ENCODE data around the gene FKBP8.
"Not testable (repeated sequence)": the region's sequence is repeated elsewhere in the genome, so short reads cannot be mapped to it uniquely, and the experiment has no call there.

FKBP8 gene

DNA sequence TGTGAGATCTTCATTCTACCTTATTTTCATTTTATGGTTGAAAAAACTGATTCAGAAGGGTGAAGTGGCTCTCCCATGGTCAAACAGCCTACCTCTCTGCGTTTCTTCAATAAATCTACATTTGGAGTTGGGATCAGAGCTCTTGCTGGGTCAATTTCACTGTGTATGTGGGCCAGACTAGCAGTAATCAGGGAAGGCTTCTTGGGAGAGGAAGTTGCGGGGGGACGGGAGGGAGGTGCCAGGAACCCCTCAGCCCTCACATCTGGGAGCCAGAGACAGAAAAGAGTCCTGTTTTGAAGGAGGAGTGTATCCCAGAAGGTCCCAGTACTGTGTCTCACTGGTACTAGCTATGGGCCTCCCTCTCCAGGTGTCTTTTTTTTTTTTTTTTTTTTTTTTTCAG lies 15.2 kb upstream of the FKBP8 start:
- no peak for DNase-seq (ENCODE audit: low read depth)

DNA sequence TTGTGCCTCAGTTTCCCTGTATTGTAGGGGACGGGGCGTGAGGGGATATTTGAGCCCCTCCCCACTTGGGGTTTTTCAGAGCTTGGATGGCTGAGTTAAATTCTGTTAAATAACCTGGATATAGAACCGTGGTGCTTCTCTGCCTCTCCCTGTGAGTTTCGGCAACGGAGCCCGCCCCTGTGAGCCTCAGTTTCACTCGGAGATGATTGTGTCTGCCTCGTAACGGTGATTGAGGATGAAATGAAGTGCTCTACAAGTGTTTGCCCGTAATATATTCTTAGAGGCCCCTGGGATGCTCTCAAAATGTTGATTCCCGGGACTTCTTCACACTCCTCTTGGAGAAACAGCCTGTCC lies 14.8 kb upstream of the FKBP8 start:
- DNase-seq (ENCODE audit: low read depth): no peak

DNA sequence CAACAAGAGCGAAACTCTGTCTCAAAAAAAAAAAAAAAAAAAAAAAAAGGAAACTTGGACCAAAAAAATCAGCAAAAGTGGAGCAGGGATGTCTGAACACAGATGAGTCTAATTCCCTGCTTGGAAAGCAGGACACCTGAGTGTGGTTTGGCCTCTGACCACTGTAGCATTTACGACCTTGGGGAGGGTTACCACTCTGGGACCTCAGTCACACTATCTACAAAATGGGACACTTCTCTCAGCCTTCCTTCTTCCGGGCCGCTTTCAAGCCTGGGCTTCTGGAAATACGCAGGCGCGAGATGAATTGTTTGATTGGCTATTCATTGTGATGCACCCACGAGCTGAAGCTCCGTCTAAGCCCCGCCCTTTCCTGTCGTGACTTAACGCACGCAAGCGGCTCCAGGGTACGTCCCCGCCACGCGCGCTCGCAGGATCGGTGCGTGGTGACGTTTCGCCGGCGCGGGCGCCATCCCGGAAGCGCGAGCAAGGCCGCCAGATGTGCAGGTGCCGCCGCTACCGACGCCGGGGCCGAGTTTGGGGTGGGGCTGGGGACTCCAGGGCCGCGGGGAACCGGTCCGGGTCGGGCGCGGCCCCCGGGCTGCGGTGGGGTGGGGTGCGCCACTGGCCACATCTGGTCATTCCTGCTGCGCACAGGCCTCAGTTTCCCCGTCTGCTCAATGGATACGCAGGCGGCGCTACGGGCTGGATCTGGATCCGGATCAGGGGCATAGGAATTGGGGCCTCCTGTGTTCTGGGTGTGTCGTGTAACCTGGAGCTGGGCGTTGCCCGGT lies 14.2 kb upstream of the FKBP8 start, which contains the start of gene KXD1:
Gene KXD1, plus strand, starts transcription at position 460 of the 791 bp plus-strand sequence. CDS start 4,187 bp downstream, outside the sequence.
- peak; percentile 98 for DNase-seq (ENCODE audit: low read depth)

DNA sequence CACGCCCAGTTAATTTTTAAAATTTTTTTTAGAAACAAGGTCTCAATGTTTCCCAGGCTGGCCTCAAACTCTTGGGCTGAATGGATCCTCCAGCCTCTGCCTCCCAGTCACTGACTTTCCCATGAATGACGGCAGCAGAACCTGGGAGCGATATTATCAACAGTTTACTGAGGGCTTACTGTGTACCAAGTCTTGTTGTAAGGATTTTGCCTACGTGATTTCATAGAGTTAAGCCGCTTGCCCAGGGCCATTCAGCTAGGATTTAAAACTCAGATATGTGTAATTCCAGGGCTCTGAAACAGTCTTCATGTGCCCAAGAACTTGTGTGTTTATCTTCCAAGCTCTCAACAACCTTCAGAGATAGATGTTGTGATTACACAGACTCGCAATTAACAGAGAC lies 8.3 kb upstream of the FKBP8 start:
- DNase-seq (ENCODE audit: low read depth): no peak

DNA sequence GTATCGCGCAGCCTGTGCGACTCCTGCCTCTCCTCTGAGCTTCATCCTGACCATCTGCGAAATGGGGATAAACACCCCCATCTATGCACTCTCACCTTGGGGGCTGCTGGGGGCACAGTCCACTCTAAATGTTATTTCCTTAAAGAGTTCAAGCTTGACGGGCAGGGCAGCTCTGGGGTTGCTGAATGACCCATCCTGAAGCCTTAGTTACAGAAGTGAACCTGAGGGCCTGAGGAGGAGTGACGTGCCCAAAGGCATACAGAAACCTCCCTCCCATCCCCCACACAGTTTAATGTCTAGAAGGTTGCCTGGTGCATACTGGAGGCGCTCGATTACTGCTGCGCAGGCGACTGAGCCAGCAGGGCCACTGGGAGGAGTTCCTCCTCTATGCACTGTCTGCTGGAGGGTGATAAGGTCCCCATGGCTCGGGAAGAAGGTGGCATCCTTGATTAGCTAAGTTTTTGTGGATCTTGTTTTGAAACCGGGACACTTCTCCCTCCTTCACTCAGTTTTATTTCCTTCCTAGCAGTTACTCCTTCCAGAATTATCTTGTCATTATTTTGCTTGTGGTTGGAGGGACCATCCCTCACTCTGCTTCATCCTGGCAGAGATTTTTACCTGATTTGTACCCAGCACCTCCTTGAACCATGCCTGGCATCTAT lies 572 bp upstream of the FKBP8 start:
- DNase-seq (ENCODE audit: low read depth): peak; percentile 48

DNA sequence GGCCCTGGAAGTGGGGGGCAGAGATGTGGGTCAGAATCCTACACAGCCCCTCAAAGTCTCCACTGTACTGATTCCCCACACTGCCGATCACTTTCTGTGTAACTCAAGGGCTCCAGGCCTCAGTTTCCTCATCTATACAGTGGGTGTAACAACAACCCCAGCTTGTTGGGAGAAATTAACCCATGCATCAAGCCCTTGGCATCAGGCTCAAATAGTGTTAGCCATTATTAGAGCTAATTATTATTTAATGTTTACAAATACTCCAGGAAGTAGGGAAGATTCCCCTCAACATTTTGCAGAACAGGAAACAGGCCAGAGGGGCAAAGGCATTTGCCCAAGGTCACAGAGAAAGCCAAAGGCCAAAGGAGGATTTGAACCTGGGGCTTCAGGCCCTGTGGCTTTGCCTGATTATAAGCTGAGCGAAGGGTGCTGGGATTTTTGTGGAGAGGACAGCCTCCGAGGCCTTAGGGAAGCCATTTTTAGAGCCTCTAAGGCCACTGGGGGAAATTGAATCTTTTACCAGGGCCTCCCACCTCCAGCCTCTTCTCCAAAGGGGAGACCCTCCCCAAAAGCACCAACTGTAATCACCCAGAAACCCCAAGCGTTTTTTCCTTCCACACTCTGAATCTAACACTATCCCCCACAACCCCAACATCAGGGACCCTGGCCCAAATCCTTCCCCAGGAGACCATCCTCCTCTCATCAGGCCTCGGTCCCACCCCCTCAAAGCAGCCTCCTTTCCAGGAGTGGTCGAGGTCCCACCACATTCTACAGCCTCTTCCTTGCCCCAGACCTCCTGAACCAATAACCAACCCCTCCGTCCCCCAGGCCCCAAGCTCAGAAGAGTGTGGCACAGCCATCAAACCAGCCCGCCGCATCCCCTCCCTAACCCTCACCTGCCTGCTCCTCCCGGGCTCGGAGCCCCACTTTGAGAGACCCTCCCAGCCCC lies 1.1 kb downstream of the FKBP8 start:
- DNase-seq (ENCODE audit: low read depth): no peak

DNA sequence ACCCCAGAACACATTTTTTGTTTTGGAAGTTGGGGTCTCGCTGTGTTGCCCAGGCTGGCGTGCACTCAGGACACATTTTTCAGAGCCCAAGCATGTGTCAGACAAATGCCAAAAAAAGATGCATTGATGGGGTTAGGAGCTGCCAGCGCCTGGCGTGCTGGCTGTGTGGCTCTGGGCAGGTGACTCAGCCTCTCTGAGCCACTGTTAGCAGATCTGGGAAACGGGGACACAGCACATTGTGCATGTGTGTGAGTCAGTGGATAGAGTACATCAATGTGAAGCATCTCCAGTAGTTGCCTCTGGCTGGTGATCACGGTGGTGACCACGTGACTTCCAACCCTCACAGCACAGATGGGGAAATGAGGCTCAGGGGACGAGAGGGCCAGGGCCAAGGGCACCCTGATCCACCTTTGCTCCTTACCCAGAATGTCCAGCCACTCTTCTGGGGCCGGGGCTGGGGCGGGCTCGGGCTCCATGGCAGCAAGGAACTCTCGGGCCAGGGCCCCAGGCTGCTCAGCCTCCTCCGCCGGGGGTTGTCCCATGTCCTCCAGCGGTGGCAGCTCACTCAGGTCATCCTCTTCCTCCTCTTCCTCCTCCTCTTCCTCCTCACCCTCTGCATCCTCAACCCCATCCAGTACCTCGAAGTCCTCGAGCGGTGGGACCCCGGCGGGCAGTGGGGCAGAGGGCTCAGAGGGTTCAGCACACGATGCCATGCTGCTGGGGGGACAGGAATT lies 1.9 kb downstream of the FKBP8 start:
- DNase-seq (ENCODE audit: low read depth): no peak

DNA sequence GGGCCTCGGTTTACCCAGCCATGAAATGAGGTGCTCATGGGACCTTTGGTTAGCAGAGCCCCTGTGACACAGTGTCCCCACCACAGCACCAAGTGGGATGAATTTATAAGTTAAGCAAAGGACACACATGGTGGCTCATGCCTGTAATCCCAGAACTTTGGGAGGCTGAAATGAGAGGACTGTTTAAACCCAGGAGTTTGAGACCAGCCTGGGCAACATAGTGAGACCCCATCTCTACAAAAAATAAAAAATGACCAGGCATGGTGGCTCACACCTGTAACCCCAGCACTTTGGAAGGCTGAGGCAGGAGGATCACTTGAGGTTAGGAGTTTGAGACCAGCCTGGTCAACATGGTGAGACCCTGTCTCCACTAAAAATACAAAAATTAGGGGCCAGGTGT lies 3.2 kb downstream of the FKBP8 start:
- not testable (repeated sequence) for DNase-seq (ENCODE audit: low read depth)

DNA sequence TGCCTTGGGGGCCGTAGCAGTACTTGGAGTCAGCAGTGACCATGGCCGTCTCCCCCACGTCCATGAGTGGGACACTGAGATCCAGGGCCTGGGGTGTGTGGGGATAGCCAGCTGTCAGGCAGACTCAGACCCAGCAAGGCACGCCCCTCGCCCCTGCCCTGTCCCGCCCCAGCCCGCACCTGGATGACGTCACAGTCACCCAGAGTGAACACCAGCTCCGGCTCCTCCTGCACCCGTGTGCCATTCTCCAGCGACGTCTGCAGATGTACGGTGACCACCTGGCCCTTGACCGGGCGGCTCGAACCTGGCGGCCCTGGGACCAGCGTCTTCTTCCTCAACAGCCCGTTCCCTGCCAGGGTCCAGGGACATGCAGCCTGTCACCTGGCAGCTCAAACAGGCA lies 4.0 kb downstream of the FKBP8 start:
- no peak for DNase-seq (ENCODE audit: low read depth)

DNA sequence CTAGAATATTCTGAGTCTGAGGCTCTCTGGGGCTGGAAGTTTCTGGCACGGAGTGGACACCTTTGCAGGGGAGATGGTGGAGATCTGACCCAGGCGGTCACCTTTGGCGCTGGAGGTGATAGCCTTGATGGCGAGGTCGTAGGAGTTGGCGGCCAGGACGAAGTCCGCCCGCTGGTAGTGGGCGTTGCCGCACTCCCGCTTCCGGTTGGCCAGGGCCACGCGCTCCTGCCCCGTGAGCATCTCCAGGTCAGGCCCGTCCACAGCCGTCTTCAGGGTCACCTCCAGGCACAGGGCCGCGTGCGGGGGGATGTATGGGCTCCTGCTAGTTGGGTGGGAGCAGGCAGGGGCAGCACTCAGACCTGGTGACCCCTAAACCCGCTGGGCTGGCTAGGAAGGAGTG lies 5.3 kb downstream of the FKBP8 start:
- DNase-seq (ENCODE audit: low read depth): no peak

DNA sequence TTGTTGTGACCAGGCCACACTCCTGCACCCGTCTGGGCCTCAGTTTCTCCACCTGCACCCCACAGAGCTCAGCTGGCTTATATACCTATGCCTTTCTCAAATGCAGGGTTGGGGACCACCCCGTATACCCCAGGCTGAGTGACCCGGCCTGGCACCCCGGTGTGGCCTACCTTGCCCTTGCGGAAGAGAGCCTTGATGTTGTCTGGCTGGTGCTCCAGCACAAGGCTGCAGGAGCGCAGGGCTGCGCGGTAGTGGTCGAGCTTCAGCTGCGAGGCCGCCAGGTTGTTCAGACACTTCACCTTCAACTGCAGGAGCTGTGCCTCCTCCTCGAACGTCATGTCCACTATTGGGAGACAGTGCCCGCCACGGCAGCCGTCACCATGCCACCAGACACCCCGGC lies 5.9 kb downstream of the FKBP8 start:
- no peak for DNase-seq (ENCODE audit: low read depth)

DNA sequence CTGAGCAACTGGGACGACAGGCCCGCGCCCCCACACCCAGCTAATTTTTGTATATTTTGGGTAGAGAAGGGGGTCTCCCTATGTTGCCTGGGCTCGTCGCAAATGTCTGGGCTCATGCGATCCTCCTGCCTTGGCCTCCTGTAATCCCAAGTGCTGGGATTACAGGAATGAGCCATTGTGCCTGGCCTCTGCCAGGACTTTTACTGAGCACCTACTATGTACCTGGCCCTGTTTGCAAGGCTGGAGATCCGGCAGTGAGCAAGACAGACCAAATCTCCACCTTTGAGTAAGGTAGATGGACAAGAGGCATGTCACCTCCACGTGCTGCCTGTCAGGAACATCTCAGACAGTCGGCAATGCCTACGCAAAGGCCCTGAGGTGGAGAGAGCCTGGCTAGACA lies 6.9 kb downstream of the FKBP8 start:
- DNase-seq (ENCODE audit: low read depth): no peak

DNA sequence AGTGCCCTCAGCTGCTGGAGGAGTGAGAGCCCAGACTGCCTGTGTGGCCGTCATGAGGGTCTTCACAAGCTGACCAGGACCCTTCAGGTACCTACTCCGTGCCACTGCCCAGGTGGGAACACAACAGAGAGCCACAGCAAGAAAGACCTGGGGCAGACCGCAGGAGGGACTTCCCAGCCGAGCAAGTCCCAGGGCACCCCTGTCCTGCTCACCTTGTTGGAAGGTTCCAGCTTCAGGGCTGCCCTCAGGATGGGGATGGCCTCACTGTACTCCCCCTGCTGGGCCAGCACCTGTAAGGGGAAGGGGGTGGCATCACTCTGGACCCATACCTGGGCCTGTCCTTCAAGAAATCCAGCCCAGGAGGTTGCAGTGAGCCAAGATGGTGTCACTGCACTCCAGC lies 10.3 kb downstream of the FKBP8 start:
- no peak for DNase-seq (ENCODE audit: low read depth)

DNA sequence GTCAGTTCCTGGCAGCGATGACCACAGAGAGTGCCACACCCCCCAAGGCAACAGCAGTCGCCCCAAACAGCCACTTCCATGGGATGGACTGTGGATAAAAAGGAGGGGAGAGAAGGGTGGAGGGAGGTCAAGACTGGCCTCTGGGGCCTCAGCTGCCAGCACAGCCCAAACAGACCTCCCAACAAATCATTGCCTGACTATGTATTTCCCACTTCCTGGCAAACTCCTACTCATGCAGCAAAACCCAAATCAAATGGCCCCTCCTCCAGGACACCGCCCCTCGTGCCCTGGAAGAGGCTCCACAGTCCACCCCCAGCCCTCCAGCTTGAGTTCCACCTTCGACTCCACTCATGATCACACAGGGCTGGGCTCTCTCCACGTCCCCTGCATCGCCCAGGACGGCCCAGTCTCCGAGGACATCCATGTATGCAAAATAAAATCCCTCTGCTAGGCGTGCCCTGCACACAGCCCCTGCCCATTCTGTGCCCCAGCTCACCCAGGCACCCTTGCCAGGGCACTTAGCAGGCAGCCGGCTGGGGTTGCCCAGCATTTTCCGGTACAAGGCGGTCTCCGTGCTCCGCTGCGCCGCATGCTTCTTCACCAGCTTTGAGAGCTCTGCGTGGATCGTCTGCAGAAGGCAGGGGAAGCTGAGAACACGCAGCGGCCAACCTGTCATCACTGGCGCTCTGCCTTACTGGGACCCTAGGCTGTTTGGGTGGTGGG lies 11.0 kb downstream of the FKBP8 start:
- DNase-seq (ENCODE audit: low read depth): no peak

DNA sequence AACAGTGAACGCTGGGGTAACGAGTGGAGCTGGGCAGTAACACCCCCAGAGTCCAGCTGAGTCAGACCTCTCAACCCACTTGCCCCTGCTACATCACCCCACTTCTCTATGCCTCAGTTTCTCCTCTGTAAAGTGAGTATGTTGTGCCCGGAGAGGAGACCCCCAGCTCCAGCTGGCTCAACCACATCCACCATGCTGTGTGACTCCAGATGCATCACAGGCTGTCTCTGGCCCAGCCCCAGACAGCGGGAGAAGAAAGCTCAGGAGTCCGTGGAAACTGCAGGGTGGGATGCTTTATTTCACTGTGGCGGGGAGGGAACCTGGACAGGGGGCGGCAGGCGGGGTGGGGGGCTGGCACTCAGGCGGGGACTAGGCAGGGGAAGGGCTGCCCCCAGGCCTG lies 11.9 kb downstream of the FKBP8 start:
- DNase-seq (ENCODE audit: low read depth): no peak

DNA sequence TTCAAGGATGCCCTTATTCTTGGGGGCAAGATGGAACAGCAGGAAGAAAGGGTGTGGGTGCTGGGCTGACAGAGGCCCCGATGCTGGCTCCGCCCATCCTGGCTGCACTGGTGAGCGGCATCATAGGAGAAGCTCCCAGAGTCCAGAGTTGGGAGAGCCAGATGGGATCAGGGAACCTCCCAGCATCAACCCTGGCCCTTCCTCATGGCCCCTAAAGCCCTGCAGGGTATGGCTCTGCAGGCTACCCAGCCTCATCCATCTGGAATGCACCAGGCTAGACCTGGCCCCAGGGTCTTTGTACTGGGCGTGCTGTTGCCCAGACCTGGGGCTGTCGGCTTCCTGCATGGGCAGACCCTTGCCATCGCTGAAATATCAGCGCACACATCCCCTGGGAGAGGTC lies 13.6 kb downstream of the FKBP8 start:
- no peak for DNase-seq (ENCODE audit: low read depth)

DNA sequence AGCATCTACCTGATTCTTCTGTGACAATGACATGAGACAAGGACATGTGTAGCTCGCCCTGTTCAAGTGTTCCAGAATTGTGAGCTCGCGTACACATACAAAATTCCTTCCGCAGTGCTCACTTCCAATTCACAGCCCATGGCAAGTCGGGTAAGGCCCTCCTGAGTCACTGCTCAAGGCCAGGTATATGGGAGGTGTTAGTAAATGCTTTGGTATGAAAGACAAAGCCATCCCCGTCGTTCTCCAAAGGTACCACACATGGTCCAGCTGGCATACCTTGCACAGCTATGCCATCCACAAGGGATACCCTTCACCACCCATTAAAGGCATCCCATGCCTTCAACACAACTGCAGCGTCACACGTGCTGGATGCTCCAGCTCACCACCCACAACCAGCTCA lies 17.1 kb downstream of the FKBP8 start:
- no peak for DNase-seq (ENCODE audit: low read depth)

DNA sequence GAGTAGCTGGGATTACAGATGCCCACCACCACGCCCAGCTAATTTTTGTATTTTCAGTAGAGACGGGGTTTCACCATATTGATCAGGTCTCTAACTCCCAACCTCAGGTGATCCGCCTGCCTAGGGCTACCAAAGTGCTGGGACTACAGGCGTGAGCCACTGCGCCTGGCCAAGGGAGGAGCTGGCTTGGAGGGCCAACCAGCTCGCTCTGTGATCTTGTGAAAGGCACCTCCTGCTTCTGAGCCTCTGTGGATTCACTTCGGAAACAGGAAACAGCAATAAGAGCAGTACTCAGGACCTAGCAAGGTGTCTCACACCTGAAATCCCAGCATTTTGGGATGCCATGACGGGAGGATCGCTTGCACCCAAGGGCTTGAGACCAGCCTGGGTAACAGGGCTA lies 19.5 kb downstream of the FKBP8 start:
- no peak for DNase-seq (ENCODE audit: low read depth)

DNA sequence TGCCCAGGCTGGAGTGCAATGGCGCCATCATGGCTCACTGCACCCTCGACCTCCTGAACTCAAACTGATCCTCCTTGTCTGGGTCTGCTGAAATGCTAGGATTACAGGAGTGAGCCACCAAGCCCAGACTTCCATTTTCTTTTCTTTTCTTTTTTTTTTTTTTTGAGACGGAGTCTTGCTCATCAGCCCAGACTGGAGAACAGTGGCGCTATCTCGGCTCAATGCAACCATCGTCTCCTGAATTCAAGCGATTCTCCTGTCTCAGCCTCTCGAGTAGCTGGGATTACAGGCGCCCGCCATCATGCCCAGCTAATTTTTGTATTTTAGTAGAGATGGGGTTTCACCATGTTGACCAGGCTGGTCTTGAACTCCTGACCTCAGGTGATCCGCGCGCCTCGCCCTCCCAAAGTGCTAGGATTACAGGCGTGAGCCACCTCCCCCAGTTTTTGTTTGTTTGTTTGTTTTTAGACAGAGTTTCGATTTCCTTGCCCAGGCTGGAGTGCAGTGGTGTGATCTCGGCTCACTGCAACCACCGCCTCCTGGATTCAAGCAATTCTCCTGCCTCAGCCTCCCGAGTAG lies 20.4 kb downstream of the FKBP8 start:
- DNase-seq (ENCODE audit: low read depth): not testable (repeated sequence)

DNA sequence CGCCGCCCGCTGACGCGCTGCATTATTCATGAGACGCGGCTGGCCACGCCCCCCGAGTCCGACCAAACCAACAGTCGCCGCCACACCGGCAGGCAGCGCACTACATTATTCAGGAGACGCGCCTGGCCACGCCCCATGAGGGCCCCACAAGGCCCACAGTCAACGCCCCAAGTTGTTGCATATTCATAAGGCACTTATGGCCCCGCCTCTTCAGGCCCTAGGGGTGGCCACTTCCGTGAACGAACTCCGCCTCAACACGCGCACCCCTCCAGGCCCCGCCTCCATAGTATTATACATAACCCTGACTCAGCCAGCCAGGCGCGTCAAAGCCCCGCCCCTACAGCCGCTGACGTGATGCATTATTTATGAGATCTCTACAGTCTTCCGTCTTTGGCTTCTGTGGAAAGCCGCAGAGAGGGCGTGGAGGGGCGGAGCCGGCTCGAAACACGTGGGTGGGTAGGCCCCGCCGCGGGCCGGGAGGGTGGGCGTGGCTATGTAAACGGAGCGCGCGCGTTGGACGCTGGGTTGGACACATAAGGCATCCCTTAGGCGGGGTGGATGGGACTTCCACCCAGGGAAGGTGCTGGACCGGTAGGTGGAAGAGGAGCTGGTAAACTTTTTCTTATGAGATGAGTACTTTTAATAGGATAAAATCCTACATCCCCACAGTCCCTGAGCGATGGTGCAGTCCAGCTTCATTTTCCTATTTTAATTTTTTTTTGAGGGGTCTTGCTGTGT lies 21.1 kb downstream of the FKBP8 start:
- DNase-seq (ENCODE audit: low read depth): peak; percentile 100
